Neural cell (in vitro differentiated cells): ENCODE results near the gene NEDD4L. TPM values are rescaled to one million over a fixed set of nuclear protein-coding genes. Genes with fewer than 3 reads are reported as not detected.

ENCODE experiments used
- H2AFZ ChIP-seq: fragments of 200-600, 300-800 bp; sonication (generic), shearing (Covaris generic); 2 replicates; pipeline ENCODE4 v1.6.0; 2014; ENCODE audit warnings: low read depth, mild to moderate bottlenecking, antibody characterized with exemption, low read length, moderate library complexity
- H3F3A ChIP-seq: fragments of 200-600 bp; shearing (Covaris generic); 2 replicates; pipeline ENCODE4 v1.6.1; 2016; ENCODE audit warnings: mild to moderate bottlenecking, moderate library complexity, mixed read lengths, antibody characterized with exemption, low read length; ENCODE audit not compliant: insufficient read depth, poor library complexity, severe bottlenecking
- H3K27ac ChIP-seq: fragments of 200-600, 300-800 bp; sonication (generic), shearing (Covaris generic); 2 replicates; pipeline ENCODE4 v1.5.1; 2014; ENCODE audit warnings: mild to moderate bottlenecking, low read length, moderate library complexity
- H3K27me3 ChIP-seq: fragments of 300-800, 200-600 bp; sonication (generic), shearing (Covaris generic); 2 replicates; pipeline ENCODE4 v1.6.0; 2014; ENCODE audit warnings: mild to moderate bottlenecking, low read depth, low read length, moderate library complexity; ENCODE audit not compliant: insufficient read depth
- H3K36me3 ChIP-seq: fragments of 300-800, 200-600 bp; sonication (generic), shearing (Covaris generic); 2 replicates; pipeline ENCODE4 v1.5.1; 2014; ENCODE audit warnings: mild to moderate bottlenecking, antibody characterized with exemption, low read length, moderate library complexity; ENCODE audit not compliant: insufficient read depth
- H3K4me2 ChIP-seq: fragments of 300-800, 200-600 bp; sonication (generic), shearing (Covaris generic); 2 replicates; pipeline ENCODE4 v1.6.0; 2014; ENCODE audit warnings: mild to moderate bottlenecking, low read length
- H3K4me3 ChIP-seq: fragments of 300-800, 200-600 bp; sonication (generic), shearing (Covaris generic); 2 replicates; pipeline ENCODE4 v1.5.1; 2014; ENCODE audit warnings: mild to moderate bottlenecking, low read length, moderate library complexity
- H3K79me2 ChIP-seq: fragments of 200-600 bp; shearing (Covaris generic); replicated peaks from 2 replicates; pipeline ENCODE4 v1.6.0; 2014; ENCODE audit warnings: mild to moderate bottlenecking, low read length, moderate library complexity; ENCODE audit not compliant: insufficient read depth
- H3K9ac ChIP-seq: fragments of 300-800, 200-600 bp; sonication (generic), shearing (Covaris generic); 2 replicates; pipeline ENCODE4 v1.6.1; 2016; ENCODE audit warnings: mild to moderate bottlenecking, low read length, mixed read lengths
- H3K9me2 ChIP-seq: fragments of 200-600 bp; shearing (Covaris generic); 2 replicates; pipeline ENCODE4 v1.6.1; 2016; ENCODE audit warnings: mild to moderate bottlenecking, low read length, mixed read lengths; ENCODE audit not compliant: insufficient read depth
- H3K9me3 ChIP-seq: fragments of 200-600, 300-800 bp; sonication (generic), shearing (Covaris generic); 2 replicates; pipeline ENCODE4 v1.6.1; 2016; ENCODE audit warnings: mild to moderate bottlenecking, mixed run types, low read length, moderate library complexity, mixed read lengths
- H4K20me1 ChIP-seq: fragments of 200-600 bp; shearing (Covaris generic); 2 replicates; pipeline ENCODE4 v1.6.1; 2016; ENCODE audit warnings: mild to moderate bottlenecking, mixed run types; ENCODE audit not compliant: insufficient read depth
- CTCF ChIP-seq: fragments of 450-650 bp; IDR thresholded peaks from 2 replicates; pipeline ENCODE4 v1.5.1; 2014; ENCODE audit warnings: antibody characterized with exemption, mild to moderate bottlenecking, moderate library complexity; ENCODE audit not compliant: poor library complexity, severe bottlenecking
- EP300 ChIP-seq: fragments of 450-650 bp; conservative IDR thresholded peaks from 2 replicates; pipeline ENCODE4 v1.6.1; 2014; ENCODE audit warnings: antibody characterized with exemption, mild to moderate bottlenecking, moderate library complexity; ENCODE audit not compliant: poor library complexity, severe bottlenecking
- EZH2 ChIP-seq: fragments of 200-600, 300-800 bp; shearing (Covaris generic), sonication (generic); IDR thresholded peaks from 2 replicates; pipeline ENCODE4 v1.6.1; 2014; ENCODE audit warnings: antibody characterized with exemption, low read length, borderline replicate concordance, mild to moderate bottlenecking; ENCODE audit not compliant: insufficient read depth, poor library complexity, severe bottlenecking
- MXI1 ChIP-seq: fragments of 450-650 bp; conservative IDR thresholded peaks from 2 replicates; pipeline ENCODE4 v1.6.1; 2014; ENCODE audit warnings: antibody characterized with exemption, mild to moderate bottlenecking; ENCODE audit not compliant: poor library complexity, severe bottlenecking
- POLR2AphosphoS5 ChIP-seq: IDR thresholded peaks from 2 replicates; pipeline ENCODE4 v1.6.1; 2012
- RAD21 ChIP-seq: fragments of 450-650 bp; conservative IDR thresholded peaks from 2 replicates; pipeline ENCODE4 v1.6.1; 2014; ENCODE audit warnings: antibody characterized with exemption, mild to moderate bottlenecking, moderate library complexity
- REST ChIP-seq: IDR thresholded peaks from 2 replicates; pipeline ENCODE4 v1.6.1; 2012; ENCODE audit warnings: borderline replicate concordance
- SMC3 ChIP-seq: fragments of 450-650 bp; conservative IDR thresholded peaks from 2 replicates; pipeline ENCODE4 v1.6.1; 2014; ENCODE audit warnings: antibody characterized with exemption, mild to moderate bottlenecking, moderate library complexity; ENCODE audit not compliant: poor library complexity
- TAF1 ChIP-seq: IDR thresholded peaks from 2 replicates; pipeline ENCODE4 v1.6.1; 2012; ENCODE audit warnings: low read depth
- polyA plus RNA-seq: library from polyadenylated mRNA; depleted of rRNA; stranded (reverse); fragments of >200 nt; gene quantifications from 2 replicates; pipeline ENCODE4 v1.2.3, GENCODE V29; 2014

Gene NEDD4L
- polyA plus RNA-seq, 1 donor from 2014 or later: 97.9 TPM

GRCh38 chr18:58097121-58097906 is 53.3 kb downstream of the NEDD4L start:
- peaks cover 75% of the 10 kb centered on the region for H3K79me2 ChIP-seq

DNA sequence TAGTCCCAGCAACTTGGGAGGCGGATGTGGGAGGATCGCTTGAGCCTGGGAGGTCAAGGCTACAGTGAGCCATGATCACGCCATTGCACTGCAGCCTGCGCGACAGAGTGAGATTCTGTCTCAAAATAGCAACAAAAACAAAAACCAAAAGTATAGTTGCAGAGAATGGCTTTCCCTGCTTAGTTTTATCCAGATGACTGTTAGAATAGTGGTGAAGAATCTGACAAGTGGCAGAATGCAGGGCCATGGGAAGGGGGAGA is 53.8 kb downstream of the NEDD4L start:
- H3K4me3 ChIP-seq: no peak overlapping the region
- peaks cover 2% of the 10 kb centered on the region for H4K20me1 ChIP-seq
- no peak overlapping the region for H2AFZ ChIP-seq
- peaks cover 80% of the 10 kb centered on the region for H3K79me2 ChIP-seq
- H3K4me2 ChIP-seq: no peak overlapping the region
- H3K27ac ChIP-seq: no peak overlapping the region
- no peaks in the 10 kb centered on the region for H3K36me3 ChIP-seq
- H3K9me2 ChIP-seq: no peaks in the 10 kb centered on the region
- no peaks in the 10 kb centered on the region for H3K9me3 ChIP-seq
- H3K9ac ChIP-seq: no peak overlapping the region
- H3K27me3 ChIP-seq: no peaks in the 10 kb centered on the region
- peaks cover 1% of the 10 kb centered on the region for H3F3A ChIP-seq
- TF ChIP-seq MXI1 (no peak), SMC3 (no peak), REST (no peak), TAF1 (no peak), RAD21 (no peak), EP300 (no peak), POLR2AphosphoS5 (no peak), EZH2 (no peak)

More at GRCh38 chr18:58097121-58097906, 53.3 kb downstream of the NEDD4L start:
- Histone ChIP-seq H3K9me3 (no peaks in the 10 kb centered on the region), H3K4me2 (no peak overlapping the region), H3K4me3 (no peak overlapping the region), H2AFZ (no peak overlapping the region), H3K27ac (no peak overlapping the region), H3K9ac (no peak overlapping the region), H3K27me3 (no peaks in the 10 kb centered on the region), H3K9me2 (no peaks in the 10 kb centered on the region), H3K36me3 (no peaks in the 10 kb centered on the region), H4K20me1 (peaks cover 2% of the 10 kb centered on the region), H3F3A (no peaks in the 10 kb centered on the region)
- TF ChIP-seq MXI1 (no peak), EZH2 (no peak), SMC3 (no peak), REST (no peak), CTCF (no peak)
